NB4 (cell line): Measurements from ENCODE around the gene TBC1D2B.

ENCODE experiments used
- MYC ChIP-seq: IDR thresholded peaks from 2 replicates; pipeline ENCODE4 v1.6.1; 2011; ENCODE audit warnings: low read depth, low read length
- POLR2A ChIP-seq: IDR thresholded peaks from 2 replicates; pipeline ENCODE4 v1.6.1; 2011; ENCODE audit warnings: mild to moderate bottlenecking; ENCODE audit not compliant: insufficient read length; ENCODE audit errors: extremely low read depth
- TF ChIP-seq, protein P1 (sequence below): IDR thresholded peaks from one replicate; pipeline ENCODE4 v1.5.1; 2012; ENCODE audit warnings: low read depth, low read length

DNA sequence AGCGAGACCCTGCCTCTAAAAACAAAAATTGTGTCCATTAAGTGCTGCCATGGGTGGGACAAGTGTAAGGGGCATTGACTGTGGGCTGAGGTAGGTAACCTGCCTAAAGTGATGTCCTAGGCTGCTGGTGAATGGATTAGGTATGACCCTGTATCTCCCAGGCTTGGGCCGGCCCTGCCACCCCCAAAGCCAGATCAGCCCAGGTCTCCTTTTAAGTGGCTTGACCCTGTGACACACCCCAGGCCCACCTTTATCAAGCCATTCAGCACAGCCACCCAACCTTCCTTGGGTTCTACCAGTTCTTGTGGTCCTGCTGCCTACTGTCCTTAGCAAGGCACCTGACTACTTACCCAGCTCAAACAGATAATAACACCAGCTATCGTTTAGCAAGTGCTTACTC is 35.0 kb upstream of the TBC1D2B start:
- TF ChIP-seq, protein P1, sequence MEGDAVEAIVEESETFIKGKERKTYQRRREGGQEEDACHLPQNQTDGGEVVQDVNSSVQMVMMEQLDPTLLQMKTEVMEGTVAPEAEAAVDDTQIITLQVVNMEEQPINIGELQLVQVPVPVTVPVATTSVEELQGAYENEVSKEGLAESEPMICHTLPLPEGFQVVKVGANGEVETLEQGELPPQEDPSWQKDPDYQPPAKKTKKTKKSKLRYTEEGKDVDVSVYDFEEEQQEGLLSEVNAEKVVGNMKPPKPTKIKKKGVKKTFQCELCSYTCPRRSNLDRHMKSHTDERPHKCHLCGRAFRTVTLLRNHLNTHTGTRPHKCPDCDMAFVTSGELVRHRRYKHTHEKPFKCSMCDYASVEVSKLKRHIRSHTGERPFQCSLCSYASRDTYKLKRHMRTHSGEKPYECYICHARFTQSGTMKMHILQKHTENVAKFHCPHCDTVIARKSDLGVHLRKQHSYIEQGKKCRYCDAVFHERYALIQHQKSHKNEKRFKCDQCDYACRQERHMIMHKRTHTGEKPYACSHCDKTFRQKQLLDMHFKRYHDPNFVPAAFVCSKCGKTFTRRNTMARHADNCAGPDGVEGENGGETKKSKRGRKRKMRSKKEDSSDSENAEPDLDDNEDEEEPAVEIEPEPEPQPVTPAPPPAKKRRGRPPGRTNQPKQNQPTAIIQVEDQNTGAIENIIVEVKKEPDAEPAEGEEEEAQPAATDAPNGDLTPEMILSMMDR = no peak
- TF ChIP-seq POLR2A = no peak
- TF ChIP-seq MYC = no peak
